GM23248 (cell line): ENCODE data around the gene DIPK1B. TPM values are rescaled to one million over a fixed set of nuclear protein-coding genes. Genes with fewer than 3 reads are reported as not detected.
A peak's percentile ranks its signal among the peaks of the same experiment; 100 is the strongest.
"Not testable (repeated sequence)": the region's sequence is repeated elsewhere in the genome, so short reads cannot be mapped to it uniquely, and the experiment has no call there.

ENCODE experiments used
- DNase-seq: peaks from one replicate; pipeline ENCODE4 v3.0.0-alpha.2; 2015
- H2AFZ ChIP-seq: fragments of 200-600 bp; sonication (generic); 2 replicates; pipeline ENCODE4 v1.6.1; 2016; ENCODE audit warnings: antibody characterized with exemption
- H3F3A ChIP-seq: fragments of 200-600 bp; sonication (generic); 2 replicates; pipeline ENCODE4 v1.6.1; 2016; ENCODE audit warnings: mild to moderate bottlenecking, antibody characterized with exemption, mixed run types; ENCODE audit not compliant: insufficient read depth
- H3K27ac ChIP-seq: fragments of 200-600 bp; sonication (generic); 2 replicates; pipeline ENCODE4 v1.5.1; 2016; ENCODE audit warnings: mild to moderate bottlenecking
- H3K27me3 ChIP-seq: fragments of 200-600 bp; sonication (generic); replicated peaks from 2 replicates; pipeline ENCODE4 v1.6.1; 2016; ENCODE audit warnings: mild to moderate bottlenecking; ENCODE audit not compliant: insufficient read depth
- H3K36me3 ChIP-seq: fragments of 200-600 bp; sonication (generic); 2 replicates; pipeline ENCODE4 v1.6.1; 2016; ENCODE audit warnings: low read depth, mild to moderate bottlenecking
- H3K4me1 ChIP-seq: fragments of 200-600 bp; sonication (generic); 2 replicates; pipeline ENCODE4 v1.6.1; 2016; ENCODE audit warnings: mild to moderate bottlenecking; ENCODE audit not compliant: insufficient read depth
- H3K4me2 ChIP-seq: fragments of 200-600 bp; sonication (generic); one replicate; pipeline ENCODE4 v1.6.1; 2016; ENCODE audit warnings: mild to moderate bottlenecking; ENCODE audit not compliant: unreplicated experiment
- H3K4me3 ChIP-seq: fragments of 200-600 bp; sonication (generic); 2 replicates; pipeline ENCODE4 v1.5.1; 2016; ENCODE audit warnings: mild to moderate bottlenecking
- H3K79me2 ChIP-seq: fragments of 200-600 bp; sonication (generic); 2 replicates; pipeline ENCODE4 v1.6.1; 2016; ENCODE audit warnings: mild to moderate bottlenecking; ENCODE audit not compliant: insufficient read depth
- H3K9ac ChIP-seq: fragments of 200-600 bp; sonication (generic); 2 replicates; pipeline ENCODE4 v1.6.1; 2016; ENCODE audit warnings: mild to moderate bottlenecking
- H3K9me2 ChIP-seq: fragments of 200-600 bp; sonication (generic); 2 replicates; pipeline ENCODE4 v1.6.1; 2016; ENCODE audit warnings: mixed run types, mild to moderate bottlenecking, moderate library complexity; ENCODE audit not compliant: insufficient read depth
- H3K9me3 ChIP-seq: fragments of 200-600 bp; sonication (generic); one replicate; pipeline ENCODE4 v1.6.1; 2017; ENCODE audit warnings: low read depth
- H4K20me1 ChIP-seq: fragments of 200-600 bp; sonication (generic); 2 replicates; pipeline ENCODE4 v1.6.0; 2016; ENCODE audit not compliant: insufficient read depth
- EZH2 ChIP-seq: fragments of 200-600 bp; sonication (generic); IDR thresholded peaks from 2 replicates; pipeline ENCODE4 v1.6.1; 2018; ENCODE audit warnings: antibody characterized with exemption, mild to moderate bottlenecking; ENCODE audit not compliant: insufficient read depth, poor library complexity, severe bottlenecking
- EZH2phosphoT487 ChIP-seq: fragments of 200-600 bp; sonication (generic); IDR thresholded peaks from 2 replicates; pipeline ENCODE4 v1.6.1; 2018; ENCODE audit warnings: antibody characterized with exemption, moderate library complexity, mild to moderate bottlenecking, low read depth; ENCODE audit not compliant: insufficient read depth
- WGBS, 2 experiments: methylation state at CpG; one replicate each; pipeline ENCODE4 v1.1.6; 2015 to 2017; ENCODE audit warnings: low lambda C conversion rate in 2 of 2, low coverage in 1 of 2; ENCODE audit errors: missing lambda C conversion rate in 2 of 2; 5-methylcytosine and 5-hydroxymethylcytosine counted together
- in situ Hi-C: fragments of 300-500 bp; cut with MboI; formaldehyde crosslinking; loops from 2 replicates; pipeline ENCODE4 v1.15.0; 2020
- polyA plus RNA-seq: library from polyadenylated mRNA; unstranded; fragments of >200 nt; fragmentation: Nextera tagmentation; extraction: Ambion mirVana; gene quantifications from 2 replicates; pipeline ENCODE4 v1.2.1, GENCODE V29; 2016
- total RNA-seq: library from RNA; depleted of rRNA; stranded (reverse); fragments of >200 nt; shearing (Covaris generic); gene quantifications from 2 replicates; pipeline ENCODE4 v1.2.3, GENCODE V29; 2014

The DIPK1B gene
- total and polyA plus RNA-seq, 2 experiments from 2014 or later, result not detected

- no peak overlapping the region for H3K27ac ChIP-seq
- no peak for TF ChIP-seq EZH2phosphoT487
- TF ChIP-seq EZH2, result no peak
- H3K79me2 ChIP-seq, result no peaks in the 10 kb centered on the region
- no peaks in the 10 kb centered on the region for H3F3A ChIP-seq
- no peaks in the 10 kb centered on the region for H4K20me1 ChIP-seq
- WGBS, 2 experiments, result 6 to 7% methylated on average over 12 to 13 of the region's 13 CpGs
- H3K4me2 ChIP-seq, result no peak overlapping the region
- no peak overlapping the region for H3K4me3 ChIP-seq
- H3K27me3 ChIP-seq, result peaks cover 2% of the 10 kb centered on the region; the same call in 1 of the 2 replicates
- no peaks in the 10 kb centered on the region for H3K9me3 ChIP-seq
- DNase-seq, result peak; percentile 60
- in situ Hi-C loops, result no loop called here
- H3K4me1 ChIP-seq, result no peaks in the 10 kb centered on the region
- H2AFZ ChIP-seq, result no peak overlapping the region
- no peaks in the 10 kb centered on the region for H3K9me2 ChIP-seq
- no peaks in the 10 kb centered on the region for H3K36me3 ChIP-seq
- H3K9ac ChIP-seq, result no peak overlapping the region
These were observed 12.1 kb upstream of the DIPK1B start for GRCh38 chr9:136700304-136700703.

- no peak overlapping the region for H2AFZ ChIP-seq
- DNase-seq, result no peak
- in situ Hi-C loops, result no loop called here
- WGBS, 2 experiments, result 67 to 69% methylated on average over 38 of the region's 38 CpGs
- no peaks in the 10 kb centered on the region for H3K79me2 ChIP-seq
- H3K4me3 ChIP-seq, result no peak overlapping the region
- no peak for TF ChIP-seq EZH2
- no peak for TF ChIP-seq EZH2phosphoT487
- H3K9me3 ChIP-seq, result no peaks in the 10 kb centered on the region
- no peaks in the 10 kb centered on the region for H3K9me2 ChIP-seq
- H3K4me1 ChIP-seq, result no peaks in the 10 kb centered on the region
- no peak overlapping the region for H3K4me2 ChIP-seq
- H3K9ac ChIP-seq, result no peak overlapping the region
- H4K20me1 ChIP-seq, result no peaks in the 10 kb centered on the region
- H3K27me3 ChIP-seq, result peaks cover 7% of the 10 kb centered on the region; the same call in 1 of the 2 replicates
- no peaks in the 10 kb centered on the region for H3K36me3 ChIP-seq
- no peak overlapping the region for H3K27ac ChIP-seq
- no peaks in the 10 kb centered on the region for H3F3A ChIP-seq
These were observed 11.3 kb upstream of the DIPK1B start for GRCh38 chr9:136700959-136701667.

GRCh38 chr9:136701668-136702053 lies 10.7 kb upstream of the DIPK1B start:
- H3K4me1 ChIP-seq, result no peaks in the 10 kb centered on the region
- TF ChIP-seq EZH2 (no peak), EZH2phosphoT487 (no peak)
- in situ Hi-C loops, result no loop called here

DNA sequence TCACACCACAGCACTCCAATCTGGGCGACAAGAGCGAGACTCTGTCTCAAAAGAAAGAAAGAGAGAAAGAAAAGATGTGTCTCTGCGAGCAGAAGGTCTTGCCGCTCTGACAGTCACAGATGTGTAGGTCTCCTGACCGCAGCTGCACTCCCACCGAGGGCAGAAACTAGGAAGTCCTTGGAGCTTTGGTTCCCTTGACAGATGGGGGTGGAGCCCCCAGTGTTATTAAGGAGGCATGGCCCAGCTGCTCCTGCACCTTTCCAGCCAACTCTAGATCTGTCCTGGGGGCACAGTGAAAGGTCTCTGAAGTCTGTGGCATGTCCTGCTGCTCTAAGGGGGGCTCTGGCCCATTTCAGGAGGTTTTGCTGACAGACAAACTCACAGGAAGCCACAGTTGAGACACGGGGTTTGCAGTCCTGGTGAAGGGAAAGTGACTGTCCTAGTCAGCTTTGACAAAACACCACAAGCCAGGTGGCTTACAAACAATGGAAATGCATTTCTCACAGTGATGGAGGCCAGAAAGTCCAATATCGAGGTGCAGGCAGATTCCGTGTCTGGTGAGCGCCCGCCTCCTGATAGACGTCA lies 9.0 kb upstream of the DIPK1B start:
- Histone ChIP-seq H3K9me2 (no peaks in the 10 kb centered on the region), H3K27me3 (peaks cover 7% of the 10 kb centered on the region; the same call in 1 of the 2 replicates), H3F3A (no peaks in the 10 kb centered on the region), H3K27ac (no peak overlapping the region), H3K9ac (no peak overlapping the region), H3K36me3 (no peaks in the 10 kb centered on the region), H4K20me1 (no peaks in the 10 kb centered on the region), H2AFZ (no peak overlapping the region), H3K9me3 (no peaks in the 10 kb centered on the region), H3K4me1 (no peaks in the 10 kb centered on the region), H3K4me2 (no peak overlapping the region), H3K79me2 (no peaks in the 10 kb centered on the region), H3K4me3 (no peak overlapping the region)
- TF ChIP-seq EZH2phosphoT487 (no peak), EZH2 (no peak)
- WGBS, 2 experiments, result 78% methylated on average over 12 of the region's 12 CpGs
- no peak for DNase-seq
- in situ Hi-C loops, result no loop called here

More at GRCh38 chr9:136701668-136702053, 10.7 kb upstream of the DIPK1B start:
- H3K9me2 ChIP-seq, result no peaks in the 10 kb centered on the region
- no peaks in the 10 kb centered on the region for H4K20me1 ChIP-seq
- DNase-seq, result no peak
- H3K36me3 ChIP-seq, result no peaks in the 10 kb centered on the region
- H3F3A ChIP-seq, result no peaks in the 10 kb centered on the region
- no peaks in the 10 kb centered on the region for H3K79me2 ChIP-seq
- peaks cover 7% of the 10 kb centered on the region; the same call in 1 of the 2 replicates for H3K27me3 ChIP-seq
- no peak overlapping the region for H3K4me3 ChIP-seq
- no peaks in the 10 kb centered on the region for H3K9me3 ChIP-seq
- H3K27ac ChIP-seq, result no peak overlapping the region
- WGBS, 2 experiments, result 44 to 52% methylated on average over 10 of the region's 10 CpGs
- H3K4me2 ChIP-seq, result no peak overlapping the region
- H3K9ac ChIP-seq, result no peak overlapping the region
- no peak overlapping the region for H2AFZ ChIP-seq

DNA sequence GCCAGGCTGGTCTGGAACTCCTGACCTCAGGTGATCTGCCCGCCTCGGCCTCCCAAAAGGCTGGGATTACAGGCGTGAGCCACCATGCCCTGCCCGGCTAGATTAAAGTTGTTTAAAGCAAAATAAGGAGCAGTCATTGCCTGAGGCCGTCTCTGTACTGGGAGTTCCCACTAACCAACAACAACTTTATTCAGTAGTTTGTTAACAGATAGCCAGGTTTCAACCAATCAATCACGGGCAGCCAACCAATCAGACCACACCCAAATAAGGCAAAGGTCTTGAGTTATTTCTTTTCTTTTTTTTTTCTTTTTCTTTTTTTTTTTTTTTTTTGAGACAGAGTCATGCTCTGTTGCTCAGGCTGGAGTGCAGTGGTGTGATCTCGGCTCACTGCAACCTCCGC lies 7.6 kb upstream of the DIPK1B start:
- H3K9me3 ChIP-seq, H3K4me1 ChIP-seq, H3K27ac ChIP-seq, H3K9me2 ChIP-seq, H3K4me3 ChIP-seq, DNase-seq, H3K9ac ChIP-seq, H3K4me2 ChIP-seq, in situ Hi-C loops, H2AFZ ChIP-seq, H4K20me1 ChIP-seq, H3K36me3 ChIP-seq, H3K27me3 ChIP-seq, H3K79me2 ChIP-seq, H3F3A ChIP-seq: not testable (repeated sequence)
- 89 to 95% methylated on average over 8 of the region's 8 CpGs for WGBS, 2 experiments
